HepG2 (cell line): Measurements from ENCODE around the gene TSPAN18. TPM values are rescaled to one million over a fixed set of nuclear protein-coding genes. Genes with fewer than 3 reads are reported as not detected.

Experiments
- AKNA ChIP-seq: sonication (generic); formaldehyde crosslinking; IDR thresholded peaks from 2 replicates; pipeline ENCODE4 v1.4.0; 2020; ENCODE audit warnings: missing genetic modification reagents, borderline replicate concordance
- BATF2 ChIP-seq: sonication (generic); formaldehyde crosslinking; IDR thresholded peaks from 2 replicates; pipeline ENCODE4 v1.8.0; 2022; ENCODE audit warnings: mild to moderate bottlenecking, missing genetic modification reagents, moderate library complexity
- FLYWCH1 ChIP-seq: sonication (generic); formaldehyde crosslinking; IDR thresholded peaks from 2 replicates; pipeline ENCODE4 v1.8.1; 2023; ENCODE audit warnings: mild to moderate bottlenecking, missing genetic modification reagents
- GTF3A ChIP-seq: sonication (generic); formaldehyde crosslinking; conservative IDR thresholded peaks from 2 replicates; pipeline ENCODE4 v1.4.0; 2020; ENCODE audit warnings: mild to moderate bottlenecking, missing genetic modification reagents
- MED8 ChIP-seq: sonication (generic); formaldehyde crosslinking; IDR thresholded peaks from 2 replicates; pipeline ENCODE4 v1.8.1; 2023; ENCODE audit warnings: mild to moderate bottlenecking, missing genetic modification reagents; ENCODE audit not compliant: insufficient replicate concordance
- MTA3 ChIP-seq: sonication (generic); formaldehyde crosslinking; IDR thresholded peaks from 2 replicates; pipeline ENCODE4 v1.4.0; 2020; ENCODE audit warnings: missing genetic modification reagents
- PITX1 ChIP-seq: sonication (generic); formaldehyde crosslinking; IDR thresholded peaks from 2 replicates; pipeline ENCODE4 v1.5.1; 2020; ENCODE audit warnings: mild to moderate bottlenecking, missing genetic modification reagents
- TEF ChIP-seq: sonication (generic); formaldehyde crosslinking; IDR thresholded peaks from 2 replicates; pipeline ENCODE4 v1.5.0; 2020; ENCODE audit warnings: missing genetic modification reagents
- TRIM24 ChIP-seq: sonication (generic); formaldehyde crosslinking; IDR thresholded peaks from 2 replicates; pipeline ENCODE4 v1.8.0; 2022; ENCODE audit warnings: mild to moderate bottlenecking, missing genetic modification reagents
- ZNF34 ChIP-seq: sonication (generic); formaldehyde crosslinking; IDR thresholded peaks from 2 replicates; pipeline ENCODE4 v1.4.0; 2020; ENCODE audit warnings: mild to moderate bottlenecking, missing genetic modification reagents, borderline replicate concordance
- ZNF773 ChIP-seq: sonication (generic); formaldehyde crosslinking; IDR thresholded peaks from 2 replicates; pipeline ENCODE4 v1.4.0; 2020; ENCODE audit warnings: missing genetic modification reagents, borderline replicate concordance
- ZSCAN9 ChIP-seq: IDR thresholded peaks from 2 replicates; pipeline ENCODE4 v1.6.1; 2016; ENCODE audit warnings: borderline replicate concordance
- polyA plus RNA-seq, 8 experiments: library from polyadenylated mRNA; depleted of rRNA in 3 of 8; stranded (reverse) in 7 of 8; unstranded in 1 of 8; fragments of >200 nt; fragmentation: Illumina TruSeq in 4 of 8; extraction: Trizol in 4 of 8; gene quantifications; 2 replicates each; pipeline versions ENCODE4 v1.2.1 to v1.2.3, GENCODE V29; 2011 to 2016; ENCODE audit warnings: low read depth in 4 of 8, missing spikeins in 1 of 8, mixed read lengths in 1 of 8; ENCODE audit not compliant: insufficient read depth in 1 of 8
- total RNA-seq, 5 experiments: library from RNA; depleted of rRNA; stranded (reverse); fragments of >200 nt; fragmentation: Illumina TruSeq; extraction: Trizol; gene quantifications; 2 replicates each; pipeline ENCODE4 v1.2.3, GENCODE V29; 2016; ENCODE audit warnings: low read depth in 1 of 5

Gene TSPAN18
- total and polyA plus RNA-seq, 2 of the 13 experiments (the other 11 are each of a cell fraction or from before 2014, with no cell fraction given), result not detected

DNA sequence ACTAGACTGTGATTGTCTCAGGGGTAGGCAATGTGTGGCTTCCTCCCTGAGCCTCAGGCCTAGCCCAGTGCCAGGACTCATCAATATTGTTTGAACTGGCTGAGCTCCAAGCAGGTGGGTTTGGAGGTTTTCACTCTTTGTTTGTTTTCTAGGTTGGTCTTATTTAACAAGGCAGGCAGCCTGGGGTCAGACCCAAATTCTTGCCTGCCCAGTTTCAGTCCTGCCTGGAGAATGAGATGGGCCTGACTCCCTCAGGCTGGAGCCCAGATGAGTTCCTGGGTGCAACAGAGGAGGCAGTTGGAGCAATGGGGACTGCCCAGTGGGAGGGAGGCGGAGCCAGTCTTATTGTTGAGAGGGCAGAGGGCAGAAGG lies 252.2 kb downstream of the TSPAN18 start (continued):
- TF ChIP-seq AKNA, result no peak
- TF ChIP-seq FLYWCH1 (CRISPR knock-in tag), result no peak
- TF ChIP-seq PITX1 (CRISPR knock-in tag), result no peak
- TF ChIP-seq BATF2 (CRISPR knock-in tag), result no peak
- no peak for TF ChIP-seq MED8 (CRISPR knock-in tag)
- TF ChIP-seq GTF3A, result no peak
- TF ChIP-seq ZNF773, result no peak
- no peak for TF ChIP-seq TRIM24 (CRISPR knock-in tag)
- TF ChIP-seq ZNF34, result no peak
- no peak for TF ChIP-seq TEF (CRISPR knock-in tag)
- no peak for TF ChIP-seq ZSCAN9 (CRISPR knock-in tag)
- no peak for TF ChIP-seq MTA3 (CRISPR knock-in tag)
- TF ChIP-seq, all 625 proteins: peak for 0
